OCI-LY7 (cell line): Measurements from ENCODE around the gene TMEM207. TPM values are rescaled to one million over a fixed set of nuclear protein-coding genes. Genes with fewer than 3 reads are reported as not detected.

Experiments
- BruUV-seq: library from RNA; stranded (reverse); fragments of 400-500 nt; replicated peaks from 2 replicates; lab custom pipeline; 2021; lab: Mats Ljungman, UMichigan
- CTCF ChIA-PET: fragments of 300-600 bp; sonication (Branson Sonifier 250); formaldehyde crosslinking; loops from one replicate; lab custom pipeline; 2022; ENCODE audit warnings: antibody characterized with exemption; ENCODE audit not compliant: unreplicated experiment; lab: Charles Lee
- POLR2A ChIA-PET: fragments of 300-600 bp; sonication (Branson Sonifier 250); formaldehyde crosslinking; loops from one replicate; lab custom pipeline; 2022; ENCODE audit warnings: antibody characterized with exemption; lab: Charles Lee
- DNase-seq: peaks from one replicate; pipeline ENCODE4 v3.0.0-alpha.2; 2015; ENCODE audit warnings: low spot score
- H2AFZ ChIP-seq: fragments of 200-600 bp; sonication (generic), shearing (Covaris generic); 2 replicates; pipeline ENCODE4 v1.6.1; 2014; ENCODE audit warnings: mild to moderate bottlenecking, antibody characterized with exemption, low read length, moderate library complexity
- H3K27ac ChIP-seq: fragments of 200-600 bp; sonication (generic); 2 replicates; pipeline ENCODE4 v1.5.1; 2014; ENCODE audit warnings: mixed run types, low read depth, mild to moderate bottlenecking, moderate library complexity, low read length, inconsistent platforms; ENCODE audit not compliant: poor library complexity, severe bottlenecking
- H3K36me3 ChIP-seq: fragments of 200-600 bp; sonication (generic); 2 replicates; pipeline ENCODE4 v1.6.1; 2014; ENCODE audit warnings: mild to moderate bottlenecking, antibody characterized with exemption, low read length, moderate library complexity, mixed read lengths; ENCODE audit not compliant: insufficient read depth
- H3K4me1 ChIP-seq: fragments of 200-600 bp; sonication (generic); 2 replicates; pipeline ENCODE4 v1.5.1; 2014; ENCODE audit warnings: mild to moderate bottlenecking, low read length; ENCODE audit not compliant: insufficient read depth, poor library complexity, severe bottlenecking
- H3K4me2 ChIP-seq: fragments of 200-600 bp; sonication (generic); 2 replicates; pipeline ENCODE4 v1.6.1; 2014; ENCODE audit warnings: mild to moderate bottlenecking, low read length
- H3K4me3 ChIP-seq: fragments of 200-600 bp; sonication (generic); 2 replicates; pipeline ENCODE4 v1.5.1; 2014; ENCODE audit warnings: mild to moderate bottlenecking, low read depth, low read length; ENCODE audit not compliant: poor library complexity, severe bottlenecking
- H3K79me2 ChIP-seq: fragments of 200-600 bp; sonication (generic); 2 replicates; pipeline ENCODE4 v1.6.1; 2016; ENCODE audit warnings: low read depth, mild to moderate bottlenecking, low read length, moderate library complexity, mixed read lengths; ENCODE audit not compliant: insufficient read depth
- H3K9me2 ChIP-seq: fragments of 200-600 bp; sonication (generic); 2 replicates; pipeline ENCODE4 v1.6.1; 2016; ENCODE audit warnings: mild to moderate bottlenecking, low read length, mixed read lengths; ENCODE audit not compliant: insufficient read depth
- H3K9me3 ChIP-seq: fragments of 200-600 bp; sonication (generic); 2 replicates; pipeline ENCODE4 v1.6.1; 2014; ENCODE audit warnings: mild to moderate bottlenecking, mixed run types, low read length, mixed read lengths
- H4K20me1 ChIP-seq: fragments of 200-600 bp; sonication (generic); 2 replicates; pipeline ENCODE4 v1.6.1; 2014; ENCODE audit warnings: mild to moderate bottlenecking, antibody characterized with exemption, low read length, moderate library complexity, mixed read lengths; ENCODE audit not compliant: insufficient read depth
- CTCF ChIP-seq: fragments of 200-600 bp; sonication (generic); conservative IDR thresholded peaks from 2 replicates; pipeline ENCODE4 v1.5.1; 2014; ENCODE audit warnings: mild to moderate bottlenecking, antibody characterized with exemption, low read length, moderate library complexity, mixed read lengths
- EZH2phosphoT487 ChIP-seq: fragments of 200-600 bp; sonication (generic); IDR thresholded peaks from 2 replicates; pipeline ENCODE4 v1.6.1; 2018; ENCODE audit warnings: low read depth, borderline replicate concordance, mild to moderate bottlenecking, mixed run types, antibody characterized with exemption, low read length, moderate library complexity, mixed read lengths
- intact Hi-C: fragments of 100-400 bp; cut with micrococcal nuclease; formaldehyde crosslinking; loops from one replicate; pipeline ENCODE4 v1.10.0; 2022; ENCODE audit not compliant: unreplicated experiment
- total RNA-seq, 2 experiments: library from RNA; depleted of rRNA in 1 of 2; stranded (reverse); fragments of >200 nt in 1 of 2; shearing (Covaris generic) in 1 of 2; gene quantifications; 2 replicates each; pipeline ENCODE4 v1.2.3, GENCODE V29; 2014 to 2022

Gene TMEM207
- total RNA-seq, 2 experiments from 2014 or later, result not detected

- intact Hi-C loops, result no loop called here
- TF ChIP-seq EZH2phosphoT487 (no peak), CTCF (no peak)
- DNase-seq, result no peak
- Histone ChIP-seq H2AFZ (no peak overlapping the region), H3K9me2 (no peaks in the 10 kb centered on the region), H3K79me2 (no peaks in the 10 kb centered on the region), H3K4me2 (no peak overlapping the region), H4K20me1 (no peaks in the 10 kb centered on the region), H3K4me3 (no peak overlapping the region), H3K27ac (no peak overlapping the region), H3K36me3 (no peaks in the 10 kb centered on the region), H3K9me3 (no peaks in the 10 kb centered on the region), H3K4me1 (no peaks in the 10 kb centered on the region)
- POLR2A ChIA-PET, result no interaction called here
- CTCF ChIA-PET, result interaction anchor here (0.5 kb wide), 1 partner anchor 259 kb away, joined by 3 read pairs; no protein-coding TSS in a partner anchor
- BruUV-seq, result no TSS peak
These were observed 43.3 kb upstream of the TMEM207 start for GRCh38 chr3:190492966-190493365.

- H2AFZ ChIP-seq, result no peak overlapping the region
- no peak for TF ChIP-seq EZH2phosphoT487
- no peak for TF ChIP-seq CTCF
- H3K4me3 ChIP-seq, result no peak overlapping the region
- no peaks in the 10 kb centered on the region for H3K9me2 ChIP-seq
- H3K36me3 ChIP-seq, result no peaks in the 10 kb centered on the region
- DNase-seq, result no peak
- H3K27ac ChIP-seq, result no peak overlapping the region
- ChIA-PET POLR2A (no interaction called here), CTCF (no interaction called here)
- no TSS peak for BruUV-seq
- no peaks in the 10 kb centered on the region for H3K79me2 ChIP-seq
- no peak overlapping the region for H3K4me2 ChIP-seq
- H3K4me1 ChIP-seq, result no peaks in the 10 kb centered on the region
- no peaks in the 10 kb centered on the region for H4K20me1 ChIP-seq
- H3K9me3 ChIP-seq, result no peaks in the 10 kb centered on the region
- intact Hi-C loops, result no loop called here
These were observed 42.4 kb upstream of the TMEM207 start for GRCh38 chr3:190492129-190492528.

- DNase-seq, result no peak
- Histone ChIP-seq H3K4me2 (no peak overlapping the region), H3K4me1 (no peaks in the 10 kb centered on the region), H3K36me3 (no peaks in the 10 kb centered on the region), H2AFZ (no peak overlapping the region), H3K27ac (no peak overlapping the region), H3K79me2 (no peaks in the 10 kb centered on the region), H4K20me1 (no peaks in the 10 kb centered on the region), H3K4me3 (no peak overlapping the region), H3K9me2 (no peaks in the 10 kb centered on the region), H3K9me3 (no peaks in the 10 kb centered on the region)
- ChIA-PET CTCF (no interaction called here), POLR2A (no interaction called here)
- intact Hi-C loops, result no loop called here
- TF ChIP-seq EZH2phosphoT487 (no peak), CTCF (no peak)
- BruUV-seq, result no TSS peak
These were observed 41.9 kb upstream of the TMEM207 start for GRCh38 chr3:190491533-190492054.
